Inflammatory macrophage treated with lipopolysaccharide for 1 hour (primary cell): ENCODE results near the gene CDC14A.

Experiments used
- DNase-seq, 2 donors: peaks; one replicate each; pipeline ENCODE4 v3.0.0-alpha.2; 2020 to 2022

Gene CDC14A

DNA sequence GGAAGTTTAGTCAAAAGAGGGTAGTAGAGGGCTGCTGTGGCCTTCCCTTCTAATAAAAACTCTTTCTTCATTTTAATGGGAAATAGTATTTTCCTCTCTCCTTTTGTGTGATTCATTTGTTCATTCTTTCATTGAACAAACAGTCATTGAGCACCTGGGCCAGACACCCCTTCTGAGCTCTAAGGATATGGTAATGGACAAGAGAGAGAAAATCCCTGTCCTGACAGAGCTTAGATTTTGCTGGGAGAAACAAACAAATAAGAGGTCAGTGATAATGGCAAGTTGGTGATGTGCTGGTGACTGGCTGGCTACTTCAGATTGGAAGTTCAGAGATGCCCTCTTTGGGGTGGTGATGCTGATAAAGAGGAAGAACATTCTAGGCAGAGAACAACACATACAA lies 59.3 kb downstream of the CDC14A start:
- no peak for DNase-seq

DNA sequence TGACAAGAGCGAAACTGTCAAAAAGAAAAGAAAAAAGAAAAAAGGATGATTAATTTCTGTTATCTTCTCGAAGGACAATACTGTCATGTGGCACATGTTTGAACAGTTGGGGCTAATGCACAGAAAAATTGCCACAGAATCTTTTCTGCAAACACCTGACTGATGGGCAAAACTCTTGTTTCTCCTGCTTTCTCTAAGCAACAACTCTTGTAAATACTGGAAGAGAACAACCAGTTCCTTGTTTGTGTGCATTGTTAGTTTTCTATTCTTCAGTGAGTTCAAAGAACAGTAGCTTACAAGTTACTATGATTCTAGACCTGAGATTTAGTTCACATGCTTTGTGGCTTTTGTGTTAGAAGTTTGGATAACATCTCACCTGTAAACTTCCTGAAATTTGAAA lies 60.7 kb downstream of the CDC14A start:
- DNase-seq: no peak

DNA sequence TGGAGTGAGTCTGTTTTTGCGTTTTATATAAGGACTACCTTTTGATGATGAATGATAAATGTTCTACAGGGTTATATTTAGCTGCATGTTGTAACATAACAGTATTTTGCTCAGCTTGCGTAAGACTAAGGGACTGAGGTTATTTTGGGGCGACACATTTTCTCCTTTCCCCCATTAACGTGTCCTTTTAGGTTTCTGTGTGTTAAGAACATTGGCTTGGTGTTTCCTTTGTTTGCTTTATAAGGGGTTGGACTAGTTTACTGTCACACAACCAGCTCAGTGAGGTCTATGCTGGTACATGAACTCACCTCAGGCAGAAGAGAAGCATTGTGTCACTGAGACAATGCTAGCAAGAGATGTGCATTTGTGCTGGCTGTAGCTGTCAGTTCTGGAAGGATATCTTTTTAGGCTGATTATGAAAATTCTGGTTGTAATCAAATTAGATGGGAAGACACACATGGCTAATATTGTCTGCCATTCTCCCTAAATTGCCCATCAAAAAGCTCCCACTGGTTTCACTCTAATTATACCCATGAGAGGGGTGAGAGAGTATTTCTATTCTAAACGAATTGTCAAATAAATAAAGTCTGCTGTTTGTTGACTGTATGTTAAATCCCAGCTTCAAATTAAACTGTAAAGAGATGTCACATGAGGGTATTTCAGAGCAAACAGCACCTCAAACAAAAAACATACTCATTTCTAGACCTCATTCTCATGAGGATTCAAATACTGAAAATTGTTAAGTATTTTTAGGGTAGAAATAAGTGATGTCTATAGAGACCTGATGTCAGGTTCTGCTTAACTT lies 62.6 kb downstream of the CDC14A start:
- no peak for DNase-seq

DNA sequence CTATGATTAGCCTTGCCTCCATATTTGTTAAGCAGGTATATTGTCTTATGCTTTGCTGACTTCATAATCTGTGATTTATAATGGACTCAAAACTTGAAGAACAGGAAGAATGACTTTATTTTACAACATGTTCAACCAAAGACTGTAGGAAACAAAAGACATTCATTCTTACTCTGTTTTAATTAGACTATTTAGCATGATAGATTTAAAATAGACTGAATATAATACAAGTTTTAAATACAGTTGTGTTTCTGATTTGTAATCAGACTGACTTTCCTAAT lies 63.1 kb downstream of the CDC14A start:
- no peak for DNase-seq

DNA sequence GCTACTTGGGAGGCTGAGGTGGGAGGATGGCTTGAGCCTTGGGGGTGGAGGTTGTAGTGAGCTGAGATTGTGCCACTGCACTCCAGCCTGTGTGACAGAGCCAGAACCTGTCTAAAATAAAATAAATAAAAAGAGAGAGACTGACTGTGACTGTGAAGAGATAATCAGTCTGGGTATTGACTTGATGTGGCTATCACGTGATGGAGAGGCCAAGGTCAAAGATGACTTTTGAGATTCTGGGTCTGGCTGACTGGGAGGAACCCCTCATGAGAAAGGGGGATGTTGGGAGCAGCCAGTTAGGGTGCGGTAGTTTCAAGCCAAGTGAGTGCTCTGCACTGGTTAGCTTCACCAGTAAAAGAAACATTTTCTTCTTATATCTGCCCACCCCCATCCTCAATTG lies 66.8 kb downstream of the CDC14A start:
- DNase-seq: no peak

DNA sequence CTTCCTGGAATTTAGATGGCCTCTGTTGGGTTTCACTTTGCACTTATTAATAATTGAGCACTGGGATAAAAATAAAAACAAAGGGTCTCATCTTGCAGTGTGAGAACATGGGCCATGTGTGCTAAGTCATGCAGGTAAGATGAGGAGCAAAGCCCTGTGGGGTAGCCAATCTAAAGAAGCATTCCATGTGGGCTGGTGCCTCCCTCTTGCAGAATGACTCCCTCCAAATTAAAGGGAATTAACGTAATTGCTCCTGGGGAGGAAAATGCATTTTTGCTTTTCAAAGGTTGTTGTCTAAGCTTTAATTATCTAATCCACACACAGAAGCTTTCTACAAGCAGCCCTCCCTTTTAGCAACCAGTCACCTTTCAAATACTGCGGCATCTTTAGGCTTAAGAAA lies 69.8 kb downstream of the CDC14A start:
- no peak for DNase-seq

DNA sequence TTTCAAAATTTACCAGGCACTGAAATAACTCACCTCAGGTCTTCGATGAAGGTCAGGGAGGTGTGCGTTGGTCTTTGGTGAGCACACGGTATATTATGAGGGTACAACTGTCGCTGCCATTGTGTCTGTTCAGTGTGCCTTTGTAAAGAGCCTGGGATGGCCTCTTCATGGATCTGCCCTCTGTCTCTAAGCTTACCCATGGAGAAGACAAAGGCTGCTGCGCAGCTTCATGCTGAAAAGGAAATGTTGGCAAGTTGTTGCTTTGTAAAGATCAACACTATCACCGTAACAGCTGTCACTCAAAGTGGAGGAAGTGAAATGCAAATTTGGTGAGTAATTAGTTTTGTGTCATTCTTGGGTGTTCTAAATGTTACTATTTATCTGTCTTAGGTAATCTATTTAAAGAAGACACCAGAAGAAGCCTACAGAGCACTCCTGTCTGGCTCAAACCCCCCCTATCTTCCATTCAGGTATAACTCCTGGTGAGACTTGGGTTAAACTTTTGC lies 71.6 kb downstream of the CDC14A start:
- DNase-seq: no peak

DNA sequence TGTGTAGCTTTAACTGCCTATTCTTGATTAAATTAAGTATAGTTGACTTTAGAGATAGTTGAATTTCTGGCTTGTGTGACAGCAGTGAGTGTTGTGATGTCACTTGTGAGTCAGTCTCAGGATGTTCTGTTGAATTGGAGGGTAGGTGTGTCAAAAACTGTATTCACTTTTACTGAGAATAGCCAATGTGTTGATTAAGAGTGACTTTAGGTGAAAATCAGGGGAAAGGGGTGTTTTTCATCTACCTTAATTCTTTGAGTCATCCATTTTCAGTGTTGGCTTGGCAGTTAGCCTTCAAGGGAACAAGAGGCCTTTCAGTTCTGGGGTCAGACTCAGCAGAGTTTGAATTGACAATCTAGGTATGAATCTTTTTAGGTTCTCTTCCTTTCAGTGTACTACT lies 75.9 kb downstream of the CDC14A start:
- DNase-seq: no peak

DNA sequence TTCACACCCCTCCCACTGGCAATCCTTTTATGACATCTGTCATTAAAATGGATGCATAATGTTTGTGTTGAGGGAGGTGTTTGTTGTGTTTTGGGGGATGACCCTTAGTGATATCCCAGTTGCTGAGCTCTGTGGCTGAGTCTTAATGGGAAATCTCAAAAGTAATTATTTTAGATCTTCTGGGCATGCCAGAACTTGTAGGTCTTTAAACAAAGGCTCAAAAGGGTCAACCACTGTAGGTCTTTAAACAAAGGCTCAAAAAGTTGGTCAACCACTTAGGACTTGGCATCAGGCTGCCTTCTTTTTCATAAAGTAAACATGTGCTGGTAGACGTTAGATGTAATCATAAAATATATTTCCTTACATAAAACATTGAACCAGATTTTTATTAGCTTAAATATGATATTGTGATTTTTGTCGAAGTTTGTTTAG lies 78.0 kb downstream of the CDC14A start:
- no peak for DNase-seq

DNA sequence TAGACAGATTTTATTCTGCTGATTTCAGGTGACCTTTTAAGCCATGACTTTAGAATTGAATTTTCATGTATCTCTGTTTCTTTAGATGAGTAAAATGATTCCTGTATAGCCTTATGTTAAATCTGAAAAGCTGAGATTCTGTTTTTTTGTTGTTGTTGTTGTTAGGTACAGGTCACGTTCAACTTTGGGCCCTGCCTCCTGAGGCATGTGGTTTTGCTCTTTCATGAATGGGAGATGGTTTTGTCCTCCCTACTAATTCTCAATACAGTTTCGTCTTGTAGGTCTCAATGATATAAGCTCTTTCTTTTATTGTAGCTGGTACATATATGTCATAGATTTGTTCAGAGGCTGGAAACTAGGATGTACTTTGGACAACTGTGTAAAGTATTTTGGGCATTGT lies 79.6 kb downstream of the CDC14A start:
- DNase-seq: no peak

DNA sequence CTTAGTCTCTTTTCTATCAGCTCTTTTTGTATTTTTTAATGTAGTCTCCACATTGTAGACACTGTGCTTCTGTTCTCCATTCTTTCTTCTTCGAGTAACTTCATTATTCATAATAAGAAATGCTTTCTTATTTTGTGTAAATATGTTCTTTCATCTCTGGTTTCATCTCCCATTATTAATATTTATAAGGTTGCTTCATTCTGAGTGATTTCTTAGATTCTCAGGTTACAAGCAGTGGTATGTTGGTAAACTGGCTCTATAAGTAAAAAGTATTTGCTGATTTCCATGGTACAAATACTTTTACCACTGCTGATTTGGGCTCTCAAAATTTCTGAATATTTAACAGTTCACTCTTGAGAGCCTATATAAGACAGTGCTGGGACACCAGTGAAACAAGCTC lies 81.3 kb downstream of the CDC14A start:
- DNase-seq: no peak

DNA sequence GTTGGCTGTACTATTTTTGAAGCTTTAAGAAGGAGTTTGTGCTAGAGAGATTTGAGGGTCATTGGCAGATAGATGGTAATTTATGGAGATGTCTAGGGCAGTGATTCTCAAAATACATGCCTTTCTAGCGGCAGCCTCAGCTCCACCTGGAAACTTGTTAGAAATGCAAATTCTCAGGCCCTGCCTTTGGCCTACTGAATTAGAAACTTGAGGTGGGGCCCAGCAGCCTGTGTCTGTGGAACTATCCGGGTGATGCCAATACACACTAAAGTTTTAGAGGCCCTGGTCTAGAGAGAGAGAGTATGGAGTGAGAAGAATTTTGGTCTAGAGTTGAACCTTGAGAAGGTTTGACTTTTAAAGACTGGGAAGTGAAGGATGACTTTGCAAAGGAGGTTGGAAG lies 82.5 kb downstream of the CDC14A start:
- no peak for DNase-seq

DNA sequence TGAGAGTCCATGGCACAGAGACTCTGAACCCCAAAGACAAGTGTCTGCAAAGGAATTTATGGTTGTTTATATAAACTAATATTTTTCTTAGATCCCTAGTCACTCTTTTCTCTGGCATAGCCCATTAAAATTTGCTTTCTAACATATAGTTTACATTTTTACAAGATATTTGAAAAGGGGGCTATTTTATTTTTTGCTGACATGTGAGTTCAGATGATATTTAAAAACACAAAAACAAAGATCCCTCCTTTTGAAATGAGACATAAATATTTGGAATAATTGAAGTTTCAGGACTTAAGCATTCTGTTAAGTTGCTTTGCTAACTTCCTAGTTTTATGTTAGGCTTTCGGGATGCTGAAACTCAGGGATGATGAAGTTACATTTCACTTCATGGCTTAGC lies 86.1 kb downstream of the CDC14A start:
- no peak for DNase-seq

DNA sequence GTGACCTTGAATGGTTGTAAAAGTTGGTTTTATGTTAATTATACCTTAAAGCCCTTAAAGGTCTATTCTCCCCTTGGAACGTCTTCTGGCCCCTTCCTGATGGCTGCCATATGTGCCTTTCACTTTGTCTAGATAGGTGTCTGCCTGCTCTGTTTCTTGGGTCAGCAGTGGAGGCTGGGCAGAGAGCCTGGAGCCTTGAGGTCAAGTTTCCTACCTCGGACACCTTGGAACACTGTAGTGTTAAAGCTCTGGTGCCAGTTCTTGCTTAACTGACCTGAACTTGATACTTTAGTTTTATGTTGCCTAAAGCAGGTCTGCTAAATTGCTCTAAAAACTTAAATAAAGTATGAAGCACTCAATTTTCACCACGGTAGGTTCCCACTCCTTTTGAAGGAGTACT lies 86.5 kb downstream of the CDC14A start:
- DNase-seq: no peak

DNA sequence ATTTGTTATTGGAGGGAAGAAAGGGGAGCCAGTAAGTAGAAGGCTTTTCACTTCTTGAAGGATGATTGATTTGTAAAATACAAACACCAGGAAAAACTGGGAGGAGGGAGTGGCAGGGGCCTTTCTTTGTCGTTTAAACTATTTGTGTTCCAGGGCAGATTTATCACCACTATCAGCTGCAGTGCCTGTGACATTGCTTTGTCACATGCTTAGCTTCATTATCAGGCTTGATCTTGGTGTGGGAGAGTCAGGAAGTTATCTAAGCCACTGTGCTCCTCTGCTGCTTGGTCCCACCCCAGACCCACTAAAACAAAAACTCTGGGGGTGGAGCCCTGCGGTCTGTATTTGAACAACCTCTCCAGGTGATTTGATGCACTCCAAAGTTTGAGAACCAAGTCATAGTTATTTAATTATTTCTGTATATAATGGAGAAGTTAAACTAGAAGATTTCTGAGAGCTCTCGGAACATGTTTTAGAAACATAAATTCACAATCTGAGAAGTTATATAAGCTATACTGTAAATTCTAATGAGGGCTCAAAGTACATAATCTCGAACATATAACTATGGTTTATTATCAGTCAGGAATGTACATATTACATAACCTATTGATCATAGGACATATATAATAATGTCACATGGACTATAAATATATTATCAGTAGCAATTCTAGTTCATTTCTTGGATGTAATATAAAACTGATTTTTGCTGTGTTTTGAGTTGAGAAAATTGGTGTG lies 87.9 kb downstream of the CDC14A start:
- DNase-seq: no peak

DNA sequence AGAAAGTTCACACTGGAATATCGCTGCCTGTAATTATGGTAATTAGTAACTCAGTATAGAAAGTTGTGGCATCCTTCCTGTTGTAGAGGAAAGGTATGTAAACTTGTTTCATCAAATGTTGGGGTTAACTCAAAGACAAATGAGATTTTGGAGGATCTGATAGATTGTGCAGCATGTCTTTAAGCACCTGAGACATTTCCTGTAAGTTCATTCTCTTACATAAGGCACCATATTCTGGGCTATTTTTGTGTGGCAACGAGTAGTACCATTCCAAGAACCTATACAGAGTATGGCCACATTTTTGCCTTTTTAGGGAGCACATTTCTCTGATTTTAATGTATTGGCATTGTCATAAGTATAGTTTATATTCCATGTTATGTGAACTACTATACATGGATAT lies 88.8 kb downstream of the CDC14A start:
- DNase-seq: no peak

DNA sequence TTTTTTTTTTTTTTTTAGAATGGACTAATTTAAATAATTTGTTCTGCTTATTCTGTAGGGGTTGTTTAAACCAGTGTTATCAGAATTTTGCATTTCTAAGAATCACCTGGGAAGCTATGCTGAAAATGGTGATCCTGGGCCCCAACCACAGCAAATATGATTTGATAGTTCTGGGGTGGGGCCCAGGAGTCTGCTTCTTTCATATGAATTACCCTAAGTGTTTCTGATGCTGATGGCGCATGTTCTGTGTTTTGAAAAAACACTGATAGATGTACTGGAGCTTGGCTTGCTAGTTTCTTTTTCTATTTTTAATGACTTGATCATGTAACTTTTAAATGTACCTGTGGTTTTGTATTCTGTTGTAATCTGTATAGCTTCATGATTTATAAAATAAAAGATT lies 89.3 kb downstream of the CDC14A start:
- DNase-seq: no peak

DNA sequence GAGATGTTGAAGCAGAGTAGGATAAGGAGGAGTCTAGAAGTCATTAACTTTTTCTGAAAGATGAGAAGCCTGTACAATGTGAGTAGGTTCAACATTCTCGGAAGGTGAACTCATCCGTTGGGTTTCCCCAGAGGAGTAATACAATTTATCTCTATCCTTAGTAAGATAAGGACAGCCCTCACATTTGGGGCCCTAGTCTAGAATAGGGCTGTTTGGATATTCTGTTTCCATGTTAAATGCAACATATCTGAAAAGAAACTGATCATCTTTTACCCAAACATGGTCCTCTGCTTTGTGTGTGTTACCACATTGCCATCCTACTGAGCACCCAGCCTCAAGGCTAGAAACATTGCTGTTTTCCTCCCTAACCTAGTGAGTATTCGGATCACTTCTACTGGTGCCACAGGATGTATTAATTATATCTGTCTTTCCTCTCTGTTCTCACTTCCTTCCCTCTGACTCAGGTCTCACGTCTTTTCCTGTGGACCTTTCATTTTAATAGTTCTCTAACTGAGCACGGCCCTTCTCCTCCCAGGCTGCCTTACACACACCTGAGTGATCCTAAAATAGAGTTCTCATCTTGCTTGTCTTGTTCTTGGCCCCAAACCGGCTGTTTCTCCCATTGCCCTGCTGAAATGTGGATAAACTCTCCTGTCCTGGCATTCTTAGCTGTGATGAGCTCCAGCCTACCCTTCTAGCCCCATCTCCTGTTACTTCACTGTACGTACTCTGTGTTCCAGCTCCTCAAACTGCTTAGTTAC lies 91.7 kb downstream of the CDC14A start:
- DNase-seq: no peak

DNA sequence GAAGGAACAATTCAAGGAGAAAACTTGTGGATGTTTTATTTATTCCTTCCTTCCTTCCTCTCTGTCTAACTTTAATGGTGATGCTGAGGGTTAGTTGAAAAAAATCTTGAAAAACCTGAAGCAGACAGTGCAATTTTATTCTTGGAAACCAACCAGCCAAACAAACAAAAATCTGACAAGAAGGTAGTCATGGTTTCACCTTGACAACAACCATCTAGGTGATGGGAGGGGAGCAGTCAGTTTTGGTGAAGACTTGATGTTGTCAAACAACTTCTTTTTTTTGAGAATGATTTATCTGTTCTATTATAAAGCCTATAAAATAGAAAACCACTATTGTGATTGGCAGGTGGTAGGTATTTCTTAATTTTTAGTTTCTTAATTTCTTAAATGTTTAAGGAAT lies 93.3 kb downstream of the CDC14A start:
- DNase-seq: no peak

DNA sequence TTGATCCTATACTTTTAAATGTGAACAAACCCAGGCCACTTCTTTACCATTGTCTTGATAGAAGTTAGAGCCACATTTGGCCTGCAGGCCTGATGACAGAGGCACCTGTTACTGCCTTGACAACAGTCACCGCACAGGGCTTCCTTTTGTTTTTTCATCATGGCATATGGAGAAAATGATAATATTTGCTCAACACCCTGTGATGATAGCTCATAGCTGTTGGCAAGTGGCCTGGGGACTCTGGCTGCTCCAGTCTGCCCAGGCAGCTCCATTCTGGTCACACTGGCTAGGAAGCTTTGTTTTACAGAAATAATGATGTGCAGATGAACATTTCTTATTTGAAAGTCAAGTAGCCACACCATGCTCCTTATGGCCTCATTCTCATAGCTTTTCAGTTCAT lies 96.1 kb downstream of the CDC14A start:
- DNase-seq: no peak

DNA sequence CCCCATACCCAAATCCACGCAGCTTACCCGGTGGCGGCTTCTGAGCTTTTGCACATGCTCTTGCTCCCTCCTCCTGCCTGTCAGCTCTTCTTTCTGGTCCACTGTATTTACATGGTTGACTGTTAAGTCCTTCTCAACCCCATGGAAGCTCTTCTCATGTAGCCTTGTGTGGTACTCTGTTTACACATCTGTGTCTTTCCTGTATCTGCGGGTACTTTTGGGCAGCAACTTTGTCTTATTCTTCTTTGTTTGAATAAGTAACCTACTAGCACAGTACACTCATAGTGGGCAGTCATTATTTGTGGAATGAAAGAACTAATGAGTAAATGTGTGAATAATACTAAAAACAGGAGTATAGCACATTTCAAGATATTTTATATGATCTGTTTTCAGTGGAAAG lies 97.2 kb downstream of the CDC14A start:
- DNase-seq: no peak

DNA sequence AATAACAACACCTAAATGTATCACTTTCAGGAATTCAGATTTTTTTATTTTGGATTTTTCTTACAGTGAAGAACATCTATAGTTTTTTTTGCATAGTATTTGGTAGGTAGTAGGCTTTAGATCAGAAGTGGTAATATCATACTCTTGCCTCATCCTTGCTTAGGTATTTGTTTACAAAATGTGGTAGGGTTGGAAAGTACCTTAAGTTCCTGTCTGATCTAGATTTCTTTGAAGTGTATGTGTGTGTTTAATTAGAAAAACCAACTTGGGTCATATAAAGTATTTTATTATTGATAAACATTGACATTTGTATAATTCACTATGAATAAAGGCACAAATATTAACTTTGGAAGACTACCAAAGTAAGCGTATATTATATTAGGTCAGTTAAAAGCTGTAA lies 100.3 kb downstream of the CDC14A start:
- peak in 1 of 2 donors; percentile 4 for DNase-seq

DNA sequence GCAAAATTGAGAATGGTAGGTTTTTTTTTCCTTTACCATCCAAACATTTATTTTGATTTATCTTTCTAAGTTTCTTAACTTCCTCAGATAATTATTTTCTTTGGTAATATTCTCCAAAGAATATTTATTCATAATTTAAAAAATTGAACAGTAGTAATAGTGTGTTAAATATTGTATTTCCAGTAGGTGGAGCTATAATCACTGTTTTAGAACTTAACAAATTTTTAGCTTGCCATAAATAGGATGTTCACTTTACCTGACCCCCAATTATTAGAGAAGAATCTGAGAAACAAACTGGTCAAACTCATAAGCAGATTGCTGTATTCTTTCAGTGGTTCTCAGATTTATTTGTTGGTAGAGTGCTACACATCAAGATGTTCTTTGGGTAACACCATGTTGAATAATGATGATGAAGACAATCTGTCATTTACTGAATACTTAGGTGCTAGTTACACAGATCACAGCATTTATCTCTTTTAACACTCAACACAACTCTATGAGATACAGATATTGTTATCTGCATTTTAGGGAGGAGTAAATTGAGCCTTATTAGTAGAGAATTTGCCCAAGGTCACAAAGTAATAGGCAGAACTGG lies 103.3 kb downstream of the CDC14A start:
- peak; percentile 9 to 55 for DNase-seq

DNA sequence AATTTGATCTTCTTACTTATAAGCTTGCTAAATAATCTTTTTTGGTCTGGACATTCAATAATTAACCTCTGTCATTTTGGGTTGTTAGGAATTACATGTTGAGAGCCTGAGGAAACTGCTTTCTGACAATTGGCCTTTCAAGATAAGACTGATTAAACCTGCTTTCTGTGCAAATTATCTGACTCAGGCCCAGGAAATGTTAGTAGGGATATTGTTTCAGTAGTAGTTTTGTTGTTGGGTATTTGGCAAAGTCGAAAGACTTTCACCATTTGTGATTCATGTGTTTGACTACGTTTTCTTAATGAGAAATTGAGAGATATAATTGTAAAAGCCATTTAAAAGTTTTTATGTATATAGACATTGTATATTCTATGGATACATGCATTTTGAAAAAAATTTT lies 104.6 kb downstream of the CDC14A start:
- no peak for DNase-seq
